Uterus (tissue), 2 donors: ENCODE data around the gene RPL15.

Experiments used
- CTCF ChIP-seq, 4 experiments: fragments of 200-600 bp in 2 of 4; fragments of 450-650 bp in 2 of 4; sonication (generic) in 2 of 4; IDR thresholded peaks; one replicate each; pipeline ENCODE4 v1.5.1; 2016 to 2019; ENCODE audit warnings: antibody characterized with exemption in 4 of 4, mild to moderate bottlenecking in 2 of 4, moderate library complexity in 1 of 4
- POLR2A ChIP-seq, 2 donors: fragments of 450-650 bp; IDR thresholded peaks; one replicate each; pipeline ENCODE4 v1.6.1; 2016; ENCODE audit warnings: antibody characterized with exemption in 2 of 2, mild to moderate bottlenecking in 1 of 2, moderate library complexity in 1 of 2

GRCh38 chr3:23956701-23957100 is 39.8 kb downstream of the RPL15 start:
- TF ChIP-seq POLR2A (IDR thresholded peaks at IDR 0.05) (no peak), CTCF (IDR thresholded peaks at IDR 0.05) (no peak)
